ENCODE results near the gene LARP1.
"Not testable (repeated sequence)": the region's sequence is repeated elsewhere in the genome, so short reads cannot be mapped to it uniquely, and the experiment has no call there.

LARP1 gene

DNA sequence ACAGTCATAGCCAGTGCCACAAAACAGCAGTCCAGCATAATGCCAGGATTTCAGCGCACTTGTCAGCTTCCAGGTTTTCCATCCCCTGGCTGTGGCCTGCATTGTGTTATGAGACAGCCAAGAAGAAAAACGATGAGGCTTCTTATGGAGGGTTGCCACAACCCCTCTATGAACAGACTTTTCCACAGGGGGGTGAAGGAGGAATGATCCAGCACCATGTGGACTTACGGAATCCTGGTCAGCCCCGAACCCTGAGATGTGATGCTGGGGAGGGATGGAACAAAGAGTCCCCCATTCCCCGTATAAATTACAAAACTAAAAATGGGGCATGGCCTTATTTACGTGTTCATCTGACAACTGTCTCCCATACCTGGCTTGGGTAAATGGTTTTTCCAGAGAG lies 62.6 kb downstream of the LARP1 start:
- TF ChIP-seq, protein P1, sequence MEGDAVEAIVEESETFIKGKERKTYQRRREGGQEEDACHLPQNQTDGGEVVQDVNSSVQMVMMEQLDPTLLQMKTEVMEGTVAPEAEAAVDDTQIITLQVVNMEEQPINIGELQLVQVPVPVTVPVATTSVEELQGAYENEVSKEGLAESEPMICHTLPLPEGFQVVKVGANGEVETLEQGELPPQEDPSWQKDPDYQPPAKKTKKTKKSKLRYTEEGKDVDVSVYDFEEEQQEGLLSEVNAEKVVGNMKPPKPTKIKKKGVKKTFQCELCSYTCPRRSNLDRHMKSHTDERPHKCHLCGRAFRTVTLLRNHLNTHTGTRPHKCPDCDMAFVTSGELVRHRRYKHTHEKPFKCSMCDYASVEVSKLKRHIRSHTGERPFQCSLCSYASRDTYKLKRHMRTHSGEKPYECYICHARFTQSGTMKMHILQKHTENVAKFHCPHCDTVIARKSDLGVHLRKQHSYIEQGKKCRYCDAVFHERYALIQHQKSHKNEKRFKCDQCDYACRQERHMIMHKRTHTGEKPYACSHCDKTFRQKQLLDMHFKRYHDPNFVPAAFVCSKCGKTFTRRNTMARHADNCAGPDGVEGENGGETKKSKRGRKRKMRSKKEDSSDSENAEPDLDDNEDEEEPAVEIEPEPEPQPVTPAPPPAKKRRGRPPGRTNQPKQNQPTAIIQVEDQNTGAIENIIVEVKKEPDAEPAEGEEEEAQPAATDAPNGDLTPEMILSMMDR (IDR thresholded peaks at IDR 0.05; ENCODE audit: borderline replicate concordance, insufficient read depth, low read depth, low read length): no peak
- no peak overlapping the region for H3K4me3 ChIP-seq (ENCODE audit: low read depth, low read length)

DNA sequence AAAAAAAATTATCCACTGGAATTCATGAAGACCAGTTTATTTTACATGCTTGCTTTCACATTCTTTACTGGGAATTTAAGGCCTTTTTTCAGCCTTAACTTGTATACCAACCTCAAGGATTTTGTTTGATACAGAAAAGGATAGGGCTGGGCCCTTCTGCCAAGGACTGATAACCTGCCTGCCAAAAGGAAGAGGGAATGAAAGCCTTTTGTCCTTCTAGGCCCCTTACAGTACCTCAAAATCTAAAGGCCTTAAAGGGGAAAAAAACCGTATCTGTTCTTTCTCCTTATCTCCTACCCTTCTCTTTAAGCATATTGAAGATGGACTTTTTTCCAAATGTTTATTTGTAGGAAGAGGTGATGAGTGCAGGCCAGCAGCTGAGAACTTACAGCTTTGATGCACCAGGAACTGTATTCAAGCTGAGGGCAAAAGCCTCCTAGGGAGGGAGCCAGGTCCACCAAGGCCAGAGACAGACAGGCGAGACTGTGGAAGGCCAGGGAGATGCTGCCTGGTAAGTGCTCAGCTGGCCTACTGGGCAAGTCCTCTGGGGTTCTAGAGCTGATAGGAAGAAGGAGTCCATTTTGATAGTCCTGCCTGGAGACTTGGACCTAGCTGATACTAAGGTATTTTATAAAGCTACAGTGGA lies 63.4 kb downstream of the LARP1 start:
- no peak overlapping the region for H3K4me3 ChIP-seq (ENCODE audit: low read depth, low read length)
- TF ChIP-seq, protein P1 (IDR thresholded peaks at IDR 0.05; ENCODE audit: borderline replicate concordance, insufficient read depth, low read depth, low read length): no peak

DNA sequence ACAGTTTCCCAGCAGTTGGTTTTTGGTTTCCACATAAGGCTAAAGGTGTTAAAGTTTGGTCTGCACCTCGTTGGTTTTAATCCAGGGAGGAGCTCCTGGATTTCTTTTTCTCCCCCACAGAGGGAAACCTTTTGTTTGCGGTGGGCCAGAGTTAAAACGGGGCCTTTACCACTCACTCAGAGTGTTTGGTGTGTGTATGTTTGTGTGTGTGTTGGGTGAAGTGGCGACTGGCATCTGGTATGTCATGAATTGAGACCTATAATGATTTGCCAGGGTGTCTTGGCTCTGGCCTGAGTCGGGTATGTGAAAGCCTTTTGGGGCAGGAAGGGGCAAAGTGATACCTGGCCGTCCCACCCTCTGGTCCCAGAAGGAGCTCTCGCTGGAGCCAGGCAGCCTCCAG lies 64.4 kb downstream of the LARP1 start:
- no peak overlapping the region for H3K4me3 ChIP-seq (ENCODE audit: low read depth, low read length)
- TF ChIP-seq, protein P1 (IDR thresholded peaks at IDR 0.05; ENCODE audit: borderline replicate concordance, insufficient read depth, low read depth, low read length): no peak

DNA sequence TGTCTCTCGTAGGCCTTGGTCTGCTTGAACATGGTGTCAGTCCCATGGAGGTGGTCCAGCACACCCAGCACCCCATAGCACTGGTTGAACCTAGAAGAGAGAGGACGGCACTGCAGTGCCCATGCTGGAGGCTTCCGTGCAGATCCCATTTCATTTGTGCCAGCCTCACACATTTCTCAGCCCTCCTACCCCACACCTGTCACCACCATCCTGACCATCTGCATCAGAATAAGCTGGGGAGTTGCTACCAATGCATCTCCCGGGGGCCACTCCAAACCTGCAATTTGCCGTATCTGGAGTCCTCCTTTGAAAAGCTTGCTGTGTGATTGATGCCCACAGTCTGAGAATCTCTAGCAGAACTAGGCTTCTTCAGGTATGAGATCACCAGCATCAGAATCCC lies 65.2 kb downstream of the LARP1 start:
- no peak overlapping the region for H3K4me3 ChIP-seq (ENCODE audit: low read depth, low read length)
- TF ChIP-seq, protein P1 (IDR thresholded peaks at IDR 0.05; ENCODE audit: borderline replicate concordance, insufficient read depth, low read depth, low read length): no peak

DNA sequence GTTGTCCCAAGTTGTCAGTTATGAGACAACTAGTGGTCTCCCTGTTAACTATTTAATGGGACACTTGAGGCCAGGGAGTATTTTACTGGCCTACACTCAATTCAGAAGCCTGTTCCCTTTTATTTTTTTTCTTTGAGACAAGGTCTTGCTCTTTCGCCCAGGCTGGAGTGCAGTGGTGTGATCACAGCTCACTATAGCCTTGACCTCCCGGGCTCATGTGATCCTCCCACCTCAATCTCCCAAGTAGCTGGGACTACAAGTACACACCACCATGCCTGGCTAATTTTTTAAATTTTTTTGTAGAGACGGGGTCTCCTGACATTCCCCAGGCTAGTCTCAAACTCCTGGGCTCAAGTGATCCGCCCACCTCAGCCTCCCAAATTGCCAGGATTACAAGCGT lies 67.7 kb downstream of the LARP1 start:
- H3K4me3 ChIP-seq (ENCODE audit: low read depth, low read length): not testable (repeated sequence)

DNA sequence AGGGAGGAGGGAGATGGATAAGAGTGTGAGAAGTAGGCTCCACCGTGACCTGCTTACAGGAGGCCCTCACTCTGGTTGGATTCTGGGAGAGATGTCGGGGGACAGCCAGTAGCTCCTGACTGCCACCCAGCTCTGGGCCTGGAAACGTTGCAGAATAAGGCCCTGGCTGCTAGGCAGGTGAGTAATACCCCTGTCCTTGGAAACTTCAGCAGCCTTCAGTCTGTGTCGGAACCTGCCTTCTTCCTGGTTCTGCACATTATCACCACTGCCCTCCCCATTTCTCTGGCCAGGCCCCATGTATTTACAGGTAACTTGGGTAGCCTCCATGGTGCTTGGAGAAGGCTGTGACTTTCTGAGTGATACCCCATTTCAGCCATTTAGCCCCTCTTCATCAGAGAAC lies 68.4 kb downstream of the LARP1 start:
- TF ChIP-seq, protein P1 (IDR thresholded peaks at IDR 0.05; ENCODE audit: borderline replicate concordance, insufficient read depth, low read depth, low read length): no peak
- H3K4me3 ChIP-seq (ENCODE audit: low read depth, low read length): no peak overlapping the region

DNA sequence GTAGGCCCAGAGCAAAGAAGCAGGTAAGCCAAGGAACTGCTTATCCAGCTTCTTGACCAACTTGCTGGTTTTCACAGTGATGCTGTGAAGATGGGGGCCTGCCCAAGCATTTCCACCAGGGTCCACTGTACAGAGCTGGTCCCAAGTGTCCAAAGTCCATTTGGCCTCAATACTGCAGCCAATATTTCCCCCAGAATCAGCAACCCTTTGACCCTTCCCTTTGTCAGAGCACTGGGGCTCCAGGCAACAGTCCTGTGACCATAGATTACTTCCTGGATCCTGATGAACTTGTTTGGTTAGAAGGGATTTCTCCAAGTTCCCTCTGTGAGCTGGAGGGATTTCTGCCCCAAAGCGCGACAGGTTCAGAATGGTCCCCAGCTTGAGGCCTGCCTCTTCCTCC lies 68.9 kb downstream of the LARP1 start:
- no peak overlapping the region for H3K4me3 ChIP-seq (ENCODE audit: low read depth, low read length)
- TF ChIP-seq, protein P1 (IDR thresholded peaks at IDR 0.05; ENCODE audit: borderline replicate concordance, insufficient read depth, low read depth, low read length): no peak

DNA sequence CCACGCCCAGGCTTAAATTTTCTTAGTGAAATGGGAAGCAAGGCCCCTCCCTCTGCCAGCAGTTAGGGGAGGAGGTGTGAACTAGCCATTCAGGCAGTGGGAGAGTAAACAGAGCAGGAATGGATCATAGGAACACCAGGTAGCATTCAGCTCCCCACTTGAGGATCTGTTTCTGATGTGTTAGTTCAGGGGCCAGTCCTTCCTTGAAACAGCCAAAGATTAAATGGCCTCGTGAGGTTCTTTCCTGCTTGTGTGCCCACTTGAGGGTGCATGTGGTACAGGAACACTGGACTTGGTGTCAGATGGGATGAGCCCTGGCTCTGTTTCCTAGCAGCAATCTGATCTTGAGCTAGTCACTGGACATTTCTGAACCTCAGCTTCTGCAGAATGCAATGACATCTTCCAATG lies 74.0 kb downstream of the LARP1 start:
- no peak overlapping the region for H3K4me3 ChIP-seq (ENCODE audit: low read depth, low read length)
- TF ChIP-seq, protein P1 (IDR thresholded peaks at IDR 0.05; ENCODE audit: borderline replicate concordance, insufficient read depth, low read depth, low read length): no peak

All from GM12875 (cell line).